Measurements from ENCODE around the gene ZNF689. TPM values are rescaled to one million over a fixed set of nuclear protein-coding genes. Genes with fewer than 3 reads are reported as not detected.
A peak's percentile ranks its signal among the peaks of the same experiment; 100 is the strongest.
"Not testable (repeated sequence)": the region's sequence is repeated elsewhere in the genome, so short reads cannot be mapped to it uniquely, and the experiment has no call there.

ZNF689 gene
- polyA plus RNA-seq, 2 donors: 1.3 to 2.0 TPM

GRCh38 chr16:30637139-30637538 is 26.9 kb upstream of the ZNF689 start:
- H3K4me1 ChIP-seq (ENCODE audit: control insufficient read depth in 2 of 2, insufficient read depth in 2 of 2, low read length in 1 of 2); H3K36me3 ChIP-seq (ENCODE audit: control insufficient read depth in 2 of 2, insufficient read depth in 2 of 2, low read length in 1 of 2); H3K4me3 ChIP-seq (ENCODE audit: low read depth in 1 of 2, low read length in 2 of 2); H3K27me3 ChIP-seq (ENCODE audit: control insufficient read depth in 1 of 2, insufficient read depth in 2 of 2, low read length in 2 of 2); H3K9me3 ChIP-seq (ENCODE audit: control insufficient read depth in 2 of 2, insufficient read depth in 1 of 2, low read depth in 1 of 2, low read length in 1 of 2): not testable (repeated sequence)
- peak overlapping the region in 1 of 2 donors; percentile 40 for H3K27ac ChIP-seq (ENCODE audit: low read depth in 2 of 2, low read length in 1 of 2)
- 89 to 90% methylated on average over 10 of the region's 10 CpGs for WGBS, 2 donors

GRCh38 chr16:30636599-30636998 is 26.4 kb upstream of the ZNF689 start:
- H3K4me3 ChIP-seq (ENCODE audit: low read depth in 1 of 2, low read length in 2 of 2): no peak overlapping the region
- no peaks in the 10 kb centered on the region for H3K9me3 ChIP-seq (ENCODE audit: control insufficient read depth in 2 of 2, insufficient read depth in 1 of 2, low read depth in 1 of 2, low read length in 1 of 2)
- no peaks in the 10 kb centered on the region for H3K27me3 ChIP-seq (ENCODE audit: control insufficient read depth in 1 of 2, insufficient read depth in 2 of 2, low read length in 2 of 2)
- H3K36me3 ChIP-seq (ENCODE audit: control insufficient read depth in 2 of 2, insufficient read depth in 2 of 2, low read length in 1 of 2): no peaks in the 10 kb centered on the region
- 87% methylated on average over 7 of the region's 7 CpGs for WGBS, 2 donors
- peak overlapping the region in 1 of 2 donors; percentile 57 for H3K27ac ChIP-seq (ENCODE audit: low read depth in 2 of 2, low read length in 1 of 2)
- no peaks in the 10 kb centered on the region for H3K4me1 ChIP-seq (ENCODE audit: control insufficient read depth in 2 of 2, insufficient read depth in 2 of 2, low read length in 1 of 2)

- Histone ChIP-seq H3K27ac (ENCODE audit: low read depth in 2 of 2, low read length in 1 of 2) (peak overlapping the region; percentile 51 to 96), H3K4me3 (ENCODE audit: low read depth in 1 of 2, low read length in 2 of 2) (peak overlapping the region; percentile 65 to 89), H3K36me3 (ENCODE audit: control insufficient read depth in 2 of 2, insufficient read depth in 2 of 2, low read length in 1 of 2) (no peaks in the 10 kb centered on the region), H3K9me3 (ENCODE audit: control insufficient read depth in 2 of 2, insufficient read depth in 1 of 2, low read depth in 1 of 2, low read length in 1 of 2) (no peaks in the 10 kb centered on the region), H3K4me1 (ENCODE audit: control insufficient read depth in 2 of 2, insufficient read depth in 2 of 2, low read length in 1 of 2) (no peaks in the 10 kb centered on the region), H3K27me3 (ENCODE audit: control insufficient read depth in 1 of 2, insufficient read depth in 2 of 2, low read length in 2 of 2) (no peaks in the 10 kb centered on the region)
- WGBS, 2 donors: 79 to 83% methylated on average over 17 of the region's 17 CpGs
Observed at GRCh38 chr16:30633526-30633925, 23.3 kb upstream of the ZNF689 start.

GRCh38 chr16:30632454-30632853 is 22.3 kb upstream of the ZNF689 start:
- H3K9me3 ChIP-seq (ENCODE audit: control insufficient read depth in 2 of 2, insufficient read depth in 1 of 2, low read depth in 1 of 2, low read length in 1 of 2); H3K36me3 ChIP-seq (ENCODE audit: control insufficient read depth in 2 of 2, insufficient read depth in 2 of 2, low read length in 1 of 2); H3K27me3 ChIP-seq (ENCODE audit: control insufficient read depth in 1 of 2, insufficient read depth in 2 of 2, low read length in 2 of 2); H3K4me3 ChIP-seq (ENCODE audit: low read depth in 1 of 2, low read length in 2 of 2); H3K4me1 ChIP-seq (ENCODE audit: control insufficient read depth in 2 of 2, insufficient read depth in 2 of 2, low read length in 1 of 2); H3K27ac ChIP-seq (ENCODE audit: low read depth in 2 of 2, low read length in 1 of 2): not testable (repeated sequence)
- 95 to 98% methylated on average over 7 of the region's 7 CpGs for WGBS, 2 donors

- no peak overlapping the region for H3K27ac ChIP-seq (ENCODE audit: low read depth in 2 of 2, low read length in 1 of 2)
- WGBS, 2 donors: 33 to 37% methylated on average over 18 of the region's 18 CpGs
- H3K9me3 ChIP-seq (ENCODE audit: control insufficient read depth in 2 of 2, insufficient read depth in 1 of 2, low read depth in 1 of 2, low read length in 1 of 2): no peaks in the 10 kb centered on the region
- H3K27me3 ChIP-seq (ENCODE audit: control insufficient read depth in 1 of 2, insufficient read depth in 2 of 2, low read length in 2 of 2): no peaks in the 10 kb centered on the region
- no peaks in the 10 kb centered on the region for H3K4me1 ChIP-seq (ENCODE audit: control insufficient read depth in 2 of 2, insufficient read depth in 2 of 2, low read length in 1 of 2)
- H3K4me3 ChIP-seq (ENCODE audit: low read depth in 1 of 2, low read length in 2 of 2): no peak overlapping the region
- H3K36me3 ChIP-seq (ENCODE audit: control insufficient read depth in 2 of 2, insufficient read depth in 2 of 2, low read length in 1 of 2): no peaks in the 10 kb centered on the region
Observed at GRCh38 chr16:30628628-30629540, 18.7 kb upstream of the ZNF689 start.

- H3K27me3 ChIP-seq (ENCODE audit: control insufficient read depth in 1 of 2, insufficient read depth in 2 of 2, low read length in 2 of 2): no peaks in the 10 kb centered on the region
- 90 to 91% methylated on average over 9 of the region's 9 CpGs for WGBS, 2 donors
Observed at GRCh38 chr16:30626236-30626635, 16.0 kb upstream of the ZNF689 start.

GRCh38 chr16:30623536-30624283 is 13.5 kb upstream of the ZNF689 start:
- Histone ChIP-seq H3K27me3 (ENCODE audit: control insufficient read depth in 1 of 2, insufficient read depth in 2 of 2, low read length in 2 of 2) (no peaks in the 10 kb centered on the region), H3K4me3 (ENCODE audit: low read depth in 1 of 2, low read length in 2 of 2) (no peak overlapping the region), H3K4me1 (ENCODE audit: control insufficient read depth in 2 of 2, insufficient read depth in 2 of 2, low read length in 1 of 2) (no peaks in the 10 kb centered on the region), H3K36me3 (ENCODE audit: control insufficient read depth in 2 of 2, insufficient read depth in 2 of 2, low read length in 1 of 2) (no peaks in the 10 kb centered on the region), H3K27ac (ENCODE audit: low read depth in 2 of 2, low read length in 1 of 2) (no peak overlapping the region), H3K9me3 (ENCODE audit: control insufficient read depth in 2 of 2, insufficient read depth in 1 of 2, low read depth in 1 of 2, low read length in 1 of 2) (no peaks in the 10 kb centered on the region)
- 83% methylated on average over 11 of the region's 11 CpGs for WGBS, 2 donors

More at GRCh38 chr16:30626236-30626635, 16.0 kb upstream of the ZNF689 start:
- no peak overlapping the region for H3K27ac ChIP-seq (ENCODE audit: low read depth in 2 of 2, low read length in 1 of 2)
- H3K4me3 ChIP-seq (ENCODE audit: low read depth in 1 of 2, low read length in 2 of 2): no peak overlapping the region
- no peaks in the 10 kb centered on the region for H3K9me3 ChIP-seq (ENCODE audit: control insufficient read depth in 2 of 2, insufficient read depth in 1 of 2, low read depth in 1 of 2, low read length in 1 of 2)
- no peaks in the 10 kb centered on the region for H3K36me3 ChIP-seq (ENCODE audit: control insufficient read depth in 2 of 2, insufficient read depth in 2 of 2, low read length in 1 of 2)
- H3K4me1 ChIP-seq (ENCODE audit: control insufficient read depth in 2 of 2, insufficient read depth in 2 of 2, low read length in 1 of 2): no peaks in the 10 kb centered on the region

GRCh38 chr16:30622455-30623032 is 12.4 kb upstream of the ZNF689 start:
- WGBS, 2 donors: 50 to 52% methylated on average over 10 of the region's 10 CpGs
- Histone ChIP-seq H3K9me3 (ENCODE audit: control insufficient read depth in 2 of 2, insufficient read depth in 1 of 2, low read depth in 1 of 2, low read length in 1 of 2) (no peaks in the 10 kb centered on the region), H3K27me3 (ENCODE audit: control insufficient read depth in 1 of 2, insufficient read depth in 2 of 2, low read length in 2 of 2) (no peaks in the 10 kb centered on the region), H3K36me3 (ENCODE audit: control insufficient read depth in 2 of 2, insufficient read depth in 2 of 2, low read length in 1 of 2) (no peaks in the 10 kb centered on the region), H3K27ac (ENCODE audit: low read depth in 2 of 2, low read length in 1 of 2) (no peak overlapping the region), H3K4me3 (ENCODE audit: low read depth in 1 of 2, low read length in 2 of 2) (no peak overlapping the region), H3K4me1 (ENCODE audit: control insufficient read depth in 2 of 2, insufficient read depth in 2 of 2, low read length in 1 of 2) (no peaks in the 10 kb centered on the region)

- H3K4me1 ChIP-seq (ENCODE audit: control insufficient read depth in 2 of 2, insufficient read depth in 2 of 2, low read length in 1 of 2): no peaks in the 10 kb centered on the region
- no peaks in the 10 kb centered on the region for H3K36me3 ChIP-seq (ENCODE audit: control insufficient read depth in 2 of 2, insufficient read depth in 2 of 2, low read length in 1 of 2)
- H3K27me3 ChIP-seq (ENCODE audit: control insufficient read depth in 1 of 2, insufficient read depth in 2 of 2, low read length in 2 of 2): no peaks in the 10 kb centered on the region
- H3K9me3 ChIP-seq (ENCODE audit: control insufficient read depth in 2 of 2, insufficient read depth in 1 of 2, low read depth in 1 of 2, low read length in 1 of 2): no peaks in the 10 kb centered on the region
- 55 to 78% methylated on average over 5 of the region's 5 CpGs for WGBS, 2 donors
- H3K4me3 ChIP-seq (ENCODE audit: low read depth in 1 of 2, low read length in 2 of 2): no peak overlapping the region
- no peak overlapping the region for H3K27ac ChIP-seq (ENCODE audit: low read depth in 2 of 2, low read length in 1 of 2)
Observed at GRCh38 chr16:30621765-30622164, 11.6 kb upstream of the ZNF689 start.
